PC-9 (cell line): ENCODE measurements around the gene CDX1. TPM values are rescaled to one million over a fixed set of nuclear protein-coding genes. Genes with fewer than 3 reads are reported as not detected.

Experiments
- BruUV-seq: library from RNA; stranded (reverse); fragments of 400-500 nt; replicated peaks from 2 replicates; lab custom pipeline; 2021; lab: Mats Ljungman, UMichigan
- CTCF ChIA-PET: fragments of 300-600 bp; sonication (Branson Sonifier 250); formaldehyde crosslinking; loops from one replicate; lab custom pipeline; 2022; ENCODE audit warnings: antibody characterized with exemption; lab: Charles Lee
- POLR2A ChIA-PET: fragments of 300-600 bp; sonication (Branson Sonifier 250); formaldehyde crosslinking; loops from one replicate; lab custom pipeline; 2022; ENCODE audit warnings: antibody characterized with exemption; ENCODE audit not compliant: unreplicated experiment; lab: Charles Lee
- DNase-seq, 2 experiments: peaks; one replicate each; pipeline versions ENCODE4 v3.0.0 to v3.0.0-alpha.2; 2015 to 2022; ENCODE audit warnings: mixed read lengths in 1 of 2
- H2AFZ ChIP-seq: fragments of 200-600 bp; sonication (generic); 2 replicates; pipeline ENCODE4 v1.8.1; 2017; ENCODE audit warnings: antibody characterized with exemption
- H3F3A ChIP-seq: fragments of 200-600 bp; sonication (generic); 2 replicates; pipeline ENCODE4 v1.8.1; 2017; ENCODE audit warnings: antibody characterized with exemption, mild to moderate bottlenecking, low read depth; ENCODE audit not compliant: insufficient read depth
- H3K27ac ChIP-seq: fragments of 200-600 bp; sonication (generic); 2 replicates; pipeline ENCODE4 v1.6.1; 2016; ENCODE audit warnings: mixed run types
- H3K27me3 ChIP-seq: fragments of 200-600 bp; sonication (generic); 2 replicates; pipeline ENCODE4 v1.6.1; 2016; ENCODE audit warnings: low read depth, mixed run types; ENCODE audit not compliant: insufficient read depth
- H3K36me3 ChIP-seq: fragments of 200-600 bp; sonication (generic); 2 replicates; pipeline ENCODE4 v1.6.1; 2016; ENCODE audit warnings: low read depth, mixed run types
- H3K4me1 ChIP-seq: fragments of 200-600 bp; sonication (generic); replicated peaks from 2 replicates; pipeline ENCODE4 v1.6.1; 2016; ENCODE audit warnings: mixed run types; ENCODE audit not compliant: insufficient read depth
- H3K4me2 ChIP-seq: fragments of 200-600 bp; sonication (generic); 2 replicates; pipeline ENCODE4 v1.6.1; 2017; ENCODE audit warnings: mixed run types
- H3K4me3 ChIP-seq: fragments of 200-600 bp; sonication (generic); 2 replicates; pipeline ENCODE4 v1.6.1; 2016; ENCODE audit warnings: mixed run types
- H3K79me2 ChIP-seq: fragments of 200-600 bp; sonication (generic); 2 replicates; pipeline ENCODE4 v1.6.1; 2017; ENCODE audit warnings: low read depth, mixed run types
- H3K9me2 ChIP-seq: fragments of 200-600 bp; sonication (generic); 2 replicates; pipeline ENCODE4 v1.8.1; 2017; ENCODE audit warnings: mild to moderate bottlenecking; ENCODE audit not compliant: insufficient read depth
- H3K9me3 ChIP-seq: fragments of 200-600 bp; sonication (generic); 2 replicates; pipeline ENCODE4 v1.8.1; 2016; ENCODE audit warnings: low read depth; ENCODE audit not compliant: insufficient read depth
- H4K20me1 ChIP-seq: fragments of 200-600 bp; sonication (generic); 2 replicates; pipeline ENCODE4 v1.8.1; 2017; ENCODE audit not compliant: insufficient read depth
- EZH2 ChIP-seq: fragments of 200-600 bp; sonication (generic); IDR thresholded peaks from 2 replicates; pipeline ENCODE4 v1.8.0; 2017; ENCODE audit warnings: antibody characterized with exemption, low read depth
- intact Hi-C: fragments of 100-400 bp; cut with micrococcal nuclease; formaldehyde crosslinking; loops from one replicate; pipeline ENCODE4 v1.10.0; 2022; ENCODE audit not compliant: unreplicated experiment
- total RNA-seq: library from RNA; stranded (reverse); gene quantifications from 2 replicates; pipeline ENCODE4 v1.2.3, GENCODE V29; 2021
- TF ChIP-seq, protein P1 (sequence below): fragments of 200-600 bp; sonication (generic); conservative IDR thresholded peaks from 2 replicates; pipeline ENCODE4 v1.6.1; 2017; ENCODE audit warnings: mixed run types, antibody characterized with exemption, mild to moderate bottlenecking, moderate library complexity

CDX1 gene
- total RNA-seq, 1 experiment from 2014 or later: not detected

GRCh38 chr5:150221471-150221870, 54.9 kb downstream of the CDX1 start:
- no peak for DNase-seq
- CTCF ChIA-PET: no interaction called here
- no peaks in the 10 kb centered on the region for H3K27me3 ChIP-seq
- H3K9me2 ChIP-seq: no peaks in the 10 kb centered on the region
- H3F3A ChIP-seq: no peaks in the 10 kb centered on the region
- no peak overlapping the region for H3K4me3 ChIP-seq
- H3K79me2 ChIP-seq: no peaks in the 10 kb centered on the region
- no peaks in the 10 kb centered on the region for H4K20me1 ChIP-seq
- no TSS peak for BruUV-seq
- no peak overlapping the region for H3K27ac ChIP-seq
- no peaks in the 10 kb centered on the region for H3K4me1 ChIP-seq
- H3K4me2 ChIP-seq: no peak overlapping the region
- TF ChIP-seq, protein P1, sequence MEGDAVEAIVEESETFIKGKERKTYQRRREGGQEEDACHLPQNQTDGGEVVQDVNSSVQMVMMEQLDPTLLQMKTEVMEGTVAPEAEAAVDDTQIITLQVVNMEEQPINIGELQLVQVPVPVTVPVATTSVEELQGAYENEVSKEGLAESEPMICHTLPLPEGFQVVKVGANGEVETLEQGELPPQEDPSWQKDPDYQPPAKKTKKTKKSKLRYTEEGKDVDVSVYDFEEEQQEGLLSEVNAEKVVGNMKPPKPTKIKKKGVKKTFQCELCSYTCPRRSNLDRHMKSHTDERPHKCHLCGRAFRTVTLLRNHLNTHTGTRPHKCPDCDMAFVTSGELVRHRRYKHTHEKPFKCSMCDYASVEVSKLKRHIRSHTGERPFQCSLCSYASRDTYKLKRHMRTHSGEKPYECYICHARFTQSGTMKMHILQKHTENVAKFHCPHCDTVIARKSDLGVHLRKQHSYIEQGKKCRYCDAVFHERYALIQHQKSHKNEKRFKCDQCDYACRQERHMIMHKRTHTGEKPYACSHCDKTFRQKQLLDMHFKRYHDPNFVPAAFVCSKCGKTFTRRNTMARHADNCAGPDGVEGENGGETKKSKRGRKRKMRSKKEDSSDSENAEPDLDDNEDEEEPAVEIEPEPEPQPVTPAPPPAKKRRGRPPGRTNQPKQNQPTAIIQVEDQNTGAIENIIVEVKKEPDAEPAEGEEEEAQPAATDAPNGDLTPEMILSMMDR: no peak
- TF ChIP-seq EZH2: no peak
- H3K9me3 ChIP-seq: no peaks in the 10 kb centered on the region
- H3K36me3 ChIP-seq: no peaks in the 10 kb centered on the region
- intact Hi-C loops: no loop called here
- no peak overlapping the region for H2AFZ ChIP-seq
- POLR2A ChIA-PET: no interaction called here

- Histone ChIP-seq H3K27me3 (no peaks in the 10 kb centered on the region), H3K4me3 (no peak overlapping the region), H3F3A (no peaks in the 10 kb centered on the region), H3K4me2 (no peak overlapping the region), H4K20me1 (no peaks in the 10 kb centered on the region), H3K9me3 (no peaks in the 10 kb centered on the region), H3K79me2 (no peaks in the 10 kb centered on the region), H3K4me1 (peaks cover 5% of the 10 kb centered on the region; the same call in 1 of the 2 replicates), H3K9me2 (no peaks in the 10 kb centered on the region), H2AFZ (no peak overlapping the region), H3K36me3 (no peaks in the 10 kb centered on the region), H3K27ac (no peak overlapping the region)
- intact Hi-C loops: no loop called here
- TF ChIP-seq EZH2: no peak
- TF ChIP-seq, protein P1: no peak
- BruUV-seq: no TSS peak
- ChIA-PET POLR2A (no interaction called here), CTCF (no interaction called here)
- no peak for DNase-seq
Observed at GRCh38 chr5:150222906-150223305, 56.3 kb downstream of the CDX1 start.

GRCh38 chr5:150223474-150223873, 56.9 kb downstream of the CDX1 start:
- POLR2A ChIA-PET: no interaction called here
- H3K9me2 ChIP-seq: no peaks in the 10 kb centered on the region
- H3K27me3 ChIP-seq: no peaks in the 10 kb centered on the region
- no peaks in the 10 kb centered on the region for H3K79me2 ChIP-seq
- no peaks in the 10 kb centered on the region for H3K36me3 ChIP-seq
- H3K27ac ChIP-seq: no peak overlapping the region
- no peak overlapping the region for H2AFZ ChIP-seq
- H3K4me3 ChIP-seq: no peak overlapping the region
- no peaks in the 10 kb centered on the region for H3K9me3 ChIP-seq
- TF ChIP-seq, protein P1: no peak
- TF ChIP-seq EZH2: no peak
- no peak for DNase-seq
- intact Hi-C loops: no loop called here
- no peaks in the 10 kb centered on the region for H3F3A ChIP-seq
- peaks cover 8% of the 10 kb centered on the region; the same call in 1 of the 2 replicates for H3K4me1 ChIP-seq
- no peak overlapping the region for H3K4me2 ChIP-seq
- H4K20me1 ChIP-seq: no peaks in the 10 kb centered on the region
- CTCF ChIA-PET: interaction anchor here (0.6 kb wide), 1 partner anchor 232 kb away, joined by 3 read pairs; no protein-coding TSS in a partner anchor
- no TSS peak for BruUV-seq
